CD4-positive, CD25-positive, alpha-beta regulatory T cell (primary cell): Measurements from ENCODE around the gene RIC8A. TPM values are rescaled to one million over a fixed set of nuclear protein-coding genes. Genes with fewer than 3 reads are reported as not detected.

ENCODE experiments used
- ATAC-seq, 2 donors: fragments of 150-1000 bp; cut with Tn5 transposase; one replicate each; pipeline ENCODE4 v1.10.0; 2021; ENCODE audit warnings: low read depth in 2 of 2, moderate number of reproducible peaks in 2 of 2, moderate library complexity in 1 of 2
- DNase-seq, 3 donors: peaks; one replicate each; pipeline versions ENCODE4 v3.0.0 to v3.0.0-alpha.2; 2012 to 2022; ENCODE audit warnings: mixed read lengths in 1 of 3
- H3K27ac ChIP-seq: one replicate; pipeline ENCODE4 v1.7.0; 2013; ENCODE audit warnings: mild to moderate bottlenecking, low read length; ENCODE audit not compliant: insufficient read depth, poor library complexity, severe bottlenecking
- H3K27me3 ChIP-seq: one replicate; pipeline ENCODE4 v1.7.0; 2013; ENCODE audit warnings: low read length; ENCODE audit not compliant: control insufficient read depth, insufficient read depth
- H3K36me3 ChIP-seq: one replicate; pipeline ENCODE4 v1.7.0; 2013; ENCODE audit warnings: mild to moderate bottlenecking, low read length, moderate library complexity; ENCODE audit not compliant: control insufficient read depth, insufficient read depth
- H3K4me1 ChIP-seq: 2 replicates; pipeline ENCODE4 v1.7.0; 2013; ENCODE audit warnings: mild to moderate bottlenecking, low read length; ENCODE audit not compliant: insufficient read depth, control insufficient read depth, poor library complexity, severe bottlenecking
- H3K4me3 ChIP-seq: one replicate; pipeline ENCODE4 v1.7.0; 2013; ENCODE audit warnings: low read depth, mild to moderate bottlenecking, low read length, moderate library complexity
- H3K9me3 ChIP-seq, 2 experiments: 1 replicate in 1 of 2; 2 replicates in 1 of 2; pipeline ENCODE4 v1.7.0; 2013; ENCODE audit warnings: low read length in 2 of 2, mild to moderate bottlenecking in 1 of 2, moderate library complexity in 1 of 2; ENCODE audit not compliant: control insufficient read depth in 2 of 2
- H3K27ac Mint-ChIP-seq, 3 donors: one replicate each; pipeline ENCODE4 v1.8.0; 2020 to 2022; ENCODE audit warnings: mild to moderate bottlenecking in 3 of 3, mixed read lengths in 3 of 3, moderate library complexity in 2 of 3
- H3K27me3 Mint-ChIP-seq: one replicate; pipeline ENCODE4 v1.8.0; 2022; ENCODE audit warnings: mild to moderate bottlenecking, mixed read lengths
- H3K36me3 Mint-ChIP-seq: one replicate; pipeline ENCODE4 v1.8.0; 2020; ENCODE audit warnings: mixed read lengths
- H3K4me1 Mint-ChIP-seq, 4 donors: one replicate each; pipeline ENCODE4 v1.8.0; 2020 to 2022; ENCODE audit warnings: mixed read lengths in 4 of 4, mild to moderate bottlenecking in 1 of 4
- H3K4me3 Mint-ChIP-seq, 4 donors: one replicate each; pipeline ENCODE4 v1.8.0; 2020 to 2022; ENCODE audit warnings: mild to moderate bottlenecking in 4 of 4, mixed read lengths in 4 of 4, moderate library complexity in 3 of 4
- H3K9me3 Mint-ChIP-seq, 7 donors: one replicate each; pipeline ENCODE4 v1.8.0; 2020 to 2022; ENCODE audit warnings: mixed read lengths in 7 of 7, mild to moderate bottlenecking in 3 of 7, moderate library complexity in 2 of 7
- polyA plus RNA-seq, 4 donors: library from polyadenylated mRNA; unstranded; fragments of 300-500 nt; fragmentation: Illumina TruSeq; gene quantifications; one replicate each; pipeline ENCODE4 v1.2.3, GENCODE V29; 2021
- total RNA-seq: library from RNA; stranded (reverse); gene quantifications from one replicate; pipeline ENCODE4 v1.2.3, GENCODE V29; 2022

Gene RIC8A
- total and polyA plus RNA-seq, 5 donors from 2014 or later: 74.1 to 135 (median 78.6) TPM

DNA sequence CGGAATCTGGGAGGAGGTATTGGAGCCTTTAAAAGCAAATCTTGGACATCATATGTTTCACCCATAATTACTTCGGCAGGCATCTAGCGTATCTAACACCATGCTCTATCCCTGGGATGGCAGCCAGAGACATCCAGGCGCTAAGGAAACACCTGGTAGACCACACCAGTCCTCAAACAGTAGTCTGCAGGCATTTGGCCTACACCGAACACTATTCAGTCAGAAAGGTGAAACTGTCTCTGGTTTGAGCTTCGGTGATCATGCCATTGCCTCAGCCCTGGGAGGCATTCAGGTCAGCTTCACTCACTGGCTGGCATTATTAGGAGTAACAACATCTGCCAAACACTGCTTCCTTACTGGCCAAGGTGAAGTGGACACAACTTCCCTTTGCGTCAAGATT, 16.9 kb downstream of the RIC8A start:
- no peaks in the 10 kb centered on the region for H3K9me3 ChIP-seq
- DNase-seq: no peak
- H3K4me1 ChIP-seq: no peaks in the 10 kb centered on the region
- no peak overlapping the region for H3K4me3 ChIP-seq
- peaks cover 22% of the 10 kb centered on the region for H3K36me3 Mint-ChIP-seq
- ATAC-seq: no peak
- no peaks in the 10 kb centered on the region for H3K27me3 ChIP-seq
- no peaks in the 10 kb centered on the region for H3K9me3 Mint-ChIP-seq
- H3K36me3 ChIP-seq: no peaks in the 10 kb centered on the region
- no peak overlapping the region for H3K27ac Mint-ChIP-seq
- no peak overlapping the region for H3K4me3 Mint-ChIP-seq
- no peaks in the 10 kb centered on the region for H3K27me3 Mint-ChIP-seq
- no peak overlapping the region for H3K27ac ChIP-seq
- peaks cover 0 to 14% (median 5%) of the 10 kb centered on the region in 4 donors for H3K4me1 Mint-ChIP-seq

DNA sequence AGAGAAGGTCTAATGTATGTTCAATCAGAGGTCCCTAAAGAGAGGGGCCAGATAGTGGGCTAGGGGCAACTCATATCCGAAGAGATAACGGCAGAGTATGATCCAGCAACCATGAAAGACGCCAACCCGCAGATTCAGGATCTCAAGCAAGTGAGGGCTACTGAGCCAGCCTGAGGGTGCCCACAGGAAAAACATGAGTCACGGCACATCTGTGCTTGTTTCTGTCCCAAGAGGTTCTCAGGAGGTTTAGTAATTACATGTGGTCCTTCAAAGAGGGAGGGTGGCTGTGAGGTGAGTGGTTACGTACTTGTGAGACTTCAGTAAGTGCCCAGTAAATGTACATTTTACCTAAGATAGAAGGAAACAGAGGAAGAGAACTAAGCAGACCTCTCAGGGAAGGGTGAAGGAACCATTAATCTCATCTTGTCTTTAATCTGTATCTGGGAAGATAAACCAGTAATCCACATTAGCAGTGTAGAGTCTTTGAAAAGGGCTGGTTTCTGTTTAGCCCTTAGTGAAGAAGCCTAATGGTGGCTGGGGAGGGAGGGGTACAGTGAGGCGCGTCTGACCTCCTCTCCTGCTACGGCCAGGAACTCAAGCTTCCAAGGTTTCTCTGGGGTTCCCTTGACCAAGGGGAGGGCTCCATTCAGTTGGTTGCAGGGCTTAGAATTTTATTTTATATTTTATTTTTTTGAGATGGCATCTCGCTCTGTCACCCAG, 18.4 kb downstream of the RIC8A start:
- Mint-ChIP-seq H3K4me3 (peak overlapping the region in 1 of 4 donors; percentile 32), H3K36me3 (peaks cover 22% of the 10 kb centered on the region), H3K27ac (no peak overlapping the region), H3K4me1 (peaks cover 0 to 17% (median 7%) of the 10 kb centered on the region in 4 donors), H3K9me3 (no peaks in the 10 kb centered on the region), H3K27me3 (no peaks in the 10 kb centered on the region)
- ATAC-seq (no peak), DNase-seq (no peak)
- H3K4me3 ChIP-seq: no peak overlapping the region
- no peaks in the 10 kb centered on the region for H3K4me1 ChIP-seq
- no peaks in the 10 kb centered on the region for H3K36me3 ChIP-seq
- no peaks in the 10 kb centered on the region for H3K27me3 ChIP-seq
- no peak overlapping the region for H3K27ac ChIP-seq
- H3K9me3 ChIP-seq: no peaks in the 10 kb centered on the region

DNA sequence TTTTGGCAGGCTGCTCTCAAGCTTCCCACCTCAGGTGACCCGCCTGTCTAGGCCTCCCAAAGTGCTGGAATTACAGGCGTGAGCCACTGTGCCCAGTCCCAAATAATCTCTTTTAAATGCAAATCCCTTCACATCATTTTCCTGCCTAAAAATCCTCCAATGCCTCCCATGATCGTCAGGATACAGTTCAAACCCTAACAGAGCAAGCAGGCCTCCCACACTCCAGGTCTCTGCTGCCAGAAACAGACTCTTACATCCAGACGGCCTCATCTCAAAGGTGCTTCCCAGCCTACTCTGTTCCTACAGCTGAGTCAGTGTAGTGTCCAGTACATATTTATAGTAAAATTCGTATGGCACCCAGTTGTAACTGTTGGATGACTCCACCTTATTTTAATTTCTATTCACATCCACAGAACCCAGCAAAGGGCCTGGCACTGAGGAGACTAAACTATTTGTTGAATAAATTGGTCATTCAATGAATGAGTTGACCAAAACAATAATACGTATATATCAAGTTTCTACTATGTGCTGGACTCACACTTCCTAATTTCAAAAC, 20.4 kb downstream of the RIC8A start:
- no peak for DNase-seq
- H3K27ac ChIP-seq: no peak overlapping the region
- ATAC-seq: no peak
- peaks cover 3% of the 10 kb centered on the region for H3K36me3 ChIP-seq
- no peaks in the 10 kb centered on the region for H3K9me3 ChIP-seq
- H3K4me3 ChIP-seq: no peak overlapping the region
- H3K9me3 Mint-ChIP-seq: no peaks in the 10 kb centered on the region
- H3K4me3 Mint-ChIP-seq: peak overlapping the region in 1 of 4 donors; percentile 42
- no peak overlapping the region for H3K27ac Mint-ChIP-seq
- peaks cover 0 to 17% (median 7%) of the 10 kb centered on the region in 4 donors for H3K4me1 Mint-ChIP-seq
- H3K27me3 Mint-ChIP-seq: no peaks in the 10 kb centered on the region
- peaks cover 15% of the 10 kb centered on the region for H3K36me3 Mint-ChIP-seq
- H3K4me1 ChIP-seq: no peaks in the 10 kb centered on the region
- H3K27me3 ChIP-seq: no peaks in the 10 kb centered on the region

DNA sequence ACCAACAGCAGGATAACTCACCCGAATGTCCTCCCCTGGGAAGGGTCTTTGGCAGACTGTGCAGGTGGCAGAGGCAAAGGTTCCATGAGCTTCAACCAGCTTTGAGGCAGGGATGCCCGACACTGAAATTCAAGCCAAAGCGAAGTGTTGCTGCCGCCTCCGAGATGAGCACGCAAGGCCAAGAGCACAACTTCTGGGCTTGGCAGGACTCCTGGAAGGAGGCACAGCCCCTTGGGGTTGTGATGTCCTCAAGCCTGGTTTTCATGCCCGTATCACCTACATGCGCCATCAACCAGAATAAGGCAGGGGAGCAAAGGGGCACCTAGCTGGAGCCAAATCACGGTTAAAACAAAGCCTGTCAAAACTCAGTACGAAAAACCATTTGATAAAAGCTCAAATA, 22.9 kb downstream of the RIC8A start:
- no peak overlapping the region for H3K4me3 Mint-ChIP-seq
- no peaks in the 10 kb centered on the region for H3K27me3 Mint-ChIP-seq
- peaks cover 12% of the 10 kb centered on the region for H3K36me3 Mint-ChIP-seq
- Histone ChIP-seq H3K4me1 (peaks cover 4% of the 10 kb centered on the region), H3K36me3 (peaks cover 3% of the 10 kb centered on the region), H3K27me3 (no peaks in the 10 kb centered on the region), H3K4me3 (no peak overlapping the region), H3K27ac (no peak overlapping the region), H3K9me3 (no peaks in the 10 kb centered on the region)
- H3K27ac Mint-ChIP-seq: peak overlapping the region in 1 of 3 donors; percentile 31
- peaks cover 2 to 21% (median 13%) of the 10 kb centered on the region in 4 donors for H3K4me1 Mint-ChIP-seq
- ATAC-seq: no peak
- H3K9me3 Mint-ChIP-seq: no peaks in the 10 kb centered on the region
- DNase-seq: no peak

DNA sequence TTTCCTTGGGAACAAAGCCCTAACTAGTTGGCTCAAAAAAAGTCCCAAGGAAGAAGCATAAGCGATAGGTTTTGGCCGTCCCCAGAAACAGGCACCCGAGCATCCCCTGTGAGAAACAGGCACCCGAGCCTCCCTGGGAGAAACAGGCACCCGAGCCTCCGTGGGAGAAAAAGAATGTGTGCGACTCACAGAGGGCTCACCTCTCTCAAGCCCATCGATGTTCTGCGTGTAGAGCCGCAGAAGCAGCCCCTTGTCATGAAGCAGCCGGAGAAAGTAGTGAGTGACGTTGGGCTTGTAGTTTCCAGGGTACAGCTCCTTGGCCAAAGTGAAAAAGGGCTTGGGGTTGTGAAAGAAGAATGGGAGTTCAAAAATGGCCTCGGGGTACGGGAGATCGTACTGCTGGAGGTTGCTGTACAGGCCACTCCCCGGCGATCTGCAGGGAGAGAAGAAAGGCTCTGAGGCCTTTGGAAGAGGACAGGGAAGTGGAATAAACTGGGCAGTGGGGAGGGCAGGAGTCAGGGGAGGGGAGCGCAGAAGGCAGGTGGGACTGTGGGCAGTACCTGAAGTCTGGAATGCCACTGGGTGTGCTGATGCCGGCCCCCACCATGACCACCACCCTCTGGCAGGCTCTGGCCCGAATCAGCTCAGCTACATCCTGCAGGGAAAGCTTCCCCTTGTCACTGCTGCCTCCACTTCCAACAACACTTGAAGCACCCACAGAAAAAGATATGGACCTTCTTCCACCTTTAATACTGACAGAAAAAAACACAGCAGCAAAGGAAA, 25.5 kb downstream of the RIC8A start:
- H3K27ac Mint-ChIP-seq: peak overlapping the region in 1 of 3 donors; percentile 52
- H3K4me1 Mint-ChIP-seq: peaks cover 2 to 36% (median 14%) of the 10 kb centered on the region in 4 donors
- H3K4me3 Mint-ChIP-seq: peak overlapping the region in 3 of 4 donors; percentile 31 to 68 (median 63)
- Histone ChIP-seq H3K27me3 (no peaks in the 10 kb centered on the region), H3K27ac (no peak overlapping the region), H3K36me3 (peaks cover 3% of the 10 kb centered on the region), H3K4me3 (no peak overlapping the region), H3K9me3 (no peaks in the 10 kb centered on the region), H3K4me1 (peaks cover 20% of the 10 kb centered on the region)
- peaks cover 8% of the 10 kb centered on the region for H3K36me3 Mint-ChIP-seq
- DNase-seq (no peak), ATAC-seq (no peak)
- no peaks in the 10 kb centered on the region for H3K27me3 Mint-ChIP-seq
- no peaks in the 10 kb centered on the region for H3K9me3 Mint-ChIP-seq

DNA sequence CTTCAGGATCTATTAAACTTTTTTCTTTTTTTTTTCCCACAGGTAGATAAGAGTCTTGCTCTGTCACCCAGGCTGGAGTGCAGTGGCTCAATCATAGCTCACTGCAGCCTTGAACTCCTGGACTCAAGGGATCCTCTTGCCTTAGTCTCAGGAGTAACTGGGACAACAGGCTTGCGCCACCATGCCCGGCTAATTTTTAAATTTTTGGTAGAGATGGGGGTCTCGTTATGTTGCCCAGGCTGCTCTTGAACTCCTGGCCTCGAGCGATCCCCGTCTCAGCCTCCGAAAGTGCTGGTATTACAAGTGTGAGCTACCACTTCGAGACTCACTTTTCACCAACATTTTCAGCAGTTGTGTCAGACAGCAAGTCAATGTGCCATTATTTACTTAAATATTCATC, 27.7 kb downstream of the RIC8A start:
- peaks cover 13% of the 10 kb centered on the region for H3K36me3 ChIP-seq
- Mint-ChIP-seq H3K27me3 (no peaks in the 10 kb centered on the region), H3K36me3 (peaks cover under 1% of the 10 kb centered on the region), H3K4me1 (peaks cover 9 to 52% (median 24%) of the 10 kb centered on the region in 4 donors), H3K27ac (peak overlapping the region in 2 of 3 donors; percentile 90 to 98), H3K4me3 (peak overlapping the region; percentile 84 to 96 (median 90)), H3K9me3 (no peaks in the 10 kb centered on the region)
- peak overlapping the region; percentile 99 for H3K27ac ChIP-seq
- DNase-seq (no peak), ATAC-seq (no peak)
- no peaks in the 10 kb centered on the region for H3K9me3 ChIP-seq
- H3K4me3 ChIP-seq: peak overlapping the region; percentile 90
- H3K27me3 ChIP-seq: no peaks in the 10 kb centered on the region
- H3K4me1 ChIP-seq: peaks cover 25% of the 10 kb centered on the region

DNA sequence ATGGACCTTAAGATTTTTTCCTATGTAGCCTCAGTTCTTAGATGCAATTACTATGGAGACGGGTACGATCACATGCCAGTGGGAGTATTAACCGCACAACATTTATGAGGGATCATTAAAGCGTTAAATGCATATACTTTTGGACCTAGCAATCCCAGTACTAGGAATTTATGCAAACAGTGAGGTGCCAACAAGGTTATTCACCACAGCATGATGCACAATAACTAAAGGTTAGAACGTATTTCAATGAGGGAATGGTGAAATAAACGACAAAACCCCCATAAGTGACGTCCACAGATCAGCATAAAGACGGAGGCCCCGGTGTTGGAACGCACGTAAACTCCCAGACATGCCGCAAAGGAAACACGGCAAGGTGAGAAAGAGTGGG, 28.1 kb downstream of the RIC8A start:
- no peaks in the 10 kb centered on the region for H3K9me3 Mint-ChIP-seq
- H3K36me3 Mint-ChIP-seq: peaks cover 4% of the 10 kb centered on the region
- ATAC-seq (peak; percentile 9 to 14), DNase-seq (no peak)
- H3K27me3 Mint-ChIP-seq: no peaks in the 10 kb centered on the region
- peak overlapping the region; percentile 99 for H3K27ac ChIP-seq
- H3K4me3 Mint-ChIP-seq: peak overlapping the region; percentile 84 to 96 (median 90)
- peaks cover 25% of the 10 kb centered on the region for H3K4me1 ChIP-seq
- no peaks in the 10 kb centered on the region for H3K9me3 ChIP-seq
- H3K27ac Mint-ChIP-seq: peak overlapping the region in 2 of 3 donors; percentile 90 to 98
- no peaks in the 10 kb centered on the region for H3K27me3 ChIP-seq
- peaks cover 18% of the 10 kb centered on the region for H3K36me3 ChIP-seq
- peak overlapping the region; percentile 90 for H3K4me3 ChIP-seq
- H3K4me1 Mint-ChIP-seq: peaks cover 12 to 51% (median 26%) of the 10 kb centered on the region in 4 donors
